Right ventricle myocardium inferior (tissue), 1 donor: Measurements from ENCODE around the gene RPTOR. TPM values are rescaled to one million over a fixed set of nuclear protein-coding genes. Genes with fewer than 3 reads are reported as not detected.

Source experiments
- ATAC-seq: fragments of 200-7000 bp; cut with Tn5 transposase; one replicate; pipeline ENCODE4 v1.9.1; 2020; ENCODE audit warnings: mild to moderate bottlenecking, moderate library complexity
- DNase-seq: peaks from one replicate; pipeline ENCODE4 v3.0.0; 2021; ENCODE audit errors: missing footprints
- intact Hi-C: fragments of 100-400 bp; cut with DNase I; formaldehyde crosslinking; loops from one replicate; pipeline ENCODE4 v1.11.0; 2022
- total RNA-seq: library from RNA; stranded (reverse); fragmentation: NEBNext Ultra II Directional; extraction: Animal tissue kit (Norgen Biotek cat#: 25700); gene quantifications from one replicate; pipeline ENCODE4 v1.2.1, GENCODE V29; 2021
- donor health status: DM: no; HTN: yes; CAD: no; lungs with severe emphysema.

Gene RPTOR
- total RNA-seq, 1 donor from 2014 or later: 18.8 TPM

- intact Hi-C loops: no loop called here
- DNase-seq: no peak
- peak; percentile 80 for ATAC-seq
Observed at GRCh38 chr17:80859002-80859941, 314.6 kb downstream of the RPTOR start.

- ATAC-seq: no peak
- DNase-seq: peak; percentile 37
- intact Hi-C loops: loop anchor here (10.0 kb wide), 1 partner anchor 435 kb away; no protein-coding TSS in a partner anchor
Observed at GRCh38 chr17:80860101-80860671, 315.5 kb downstream of the RPTOR start.

DNA sequence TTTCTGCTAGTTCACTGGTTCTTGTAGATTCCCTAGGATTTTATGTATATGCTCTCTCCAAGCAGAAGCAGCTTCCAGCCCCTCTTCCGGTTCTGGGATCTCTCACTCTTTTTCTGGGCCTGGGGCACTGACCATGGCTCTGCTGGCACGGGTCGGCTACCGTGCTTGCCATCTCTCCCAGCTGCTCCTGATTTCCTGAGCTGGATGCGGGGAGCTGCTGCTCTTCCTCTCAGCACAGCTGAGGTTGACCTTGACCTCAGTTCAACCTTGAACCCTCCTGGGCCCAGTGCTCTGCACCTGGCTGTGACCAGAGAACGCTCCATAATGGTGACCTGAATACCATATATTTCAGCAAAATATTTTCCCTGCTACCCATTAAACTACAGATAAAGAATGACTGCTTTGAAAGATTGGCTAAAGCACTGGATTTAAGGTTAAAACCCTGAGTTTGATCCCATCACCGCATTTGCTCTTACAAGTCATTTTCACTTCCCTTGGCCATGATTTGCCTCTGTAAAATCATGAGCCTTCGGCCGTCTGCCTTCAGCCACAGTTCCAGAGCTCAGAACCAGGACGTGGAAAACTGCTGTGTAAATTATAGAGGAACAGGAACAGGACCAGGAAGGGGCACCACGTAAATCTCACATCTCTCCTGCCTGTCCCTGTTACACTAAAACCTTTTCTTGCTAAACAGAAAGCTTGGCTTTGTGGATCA lies 316.2 kb downstream of the RPTOR start:
- DNase-seq (peak; percentile 32), ATAC-seq (no peak)
- intact Hi-C loops: loop anchor here (10.0 kb wide), 1 partner anchor 436 kb away; no protein-coding TSS in a partner anchor

DNA sequence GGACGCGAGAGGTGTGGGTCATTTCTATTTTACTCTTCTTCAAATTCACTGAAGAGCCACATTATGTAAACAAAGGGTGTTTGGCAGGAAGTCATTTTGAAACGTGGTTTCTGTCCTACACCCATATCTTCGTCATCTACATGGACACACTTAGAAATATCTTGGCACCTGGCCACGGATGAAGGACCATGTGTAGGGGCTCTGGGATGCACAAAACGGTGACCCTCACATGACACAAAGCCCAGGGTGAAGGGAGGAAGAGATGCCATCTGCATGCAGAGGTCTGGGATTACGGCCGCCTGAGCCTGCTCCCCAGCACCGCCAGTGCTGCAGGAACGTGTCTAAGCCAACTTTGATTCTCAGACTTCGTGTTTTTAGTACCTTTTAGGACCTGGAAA lies 316.8 kb downstream of the RPTOR start:
- ATAC-seq (no peak), DNase-seq (no peak)
- intact Hi-C loops: loop anchor here (10.0 kb wide), 1 partner anchor 437 kb away; no protein-coding TSS in a partner anchor

- intact Hi-C loops: loop anchor here (10.0 kb wide), 1 partner anchor 437 kb away; no protein-coding TSS in a partner anchor
- DNase-seq (no peak), ATAC-seq (no peak)
Observed at GRCh38 chr17:80861892-80862291, 317.3 kb downstream of the RPTOR start.

- DNase-seq: no peak
- no peak for ATAC-seq
- intact Hi-C loops: loop anchor here (10.0 kb wide), 1 partner anchor 438 kb away; no protein-coding TSS in a partner anchor
Observed at GRCh38 chr17:80862481-80862961, 317.9 kb downstream of the RPTOR start.

- intact Hi-C loops: loop anchor here (10.0 kb wide), 1 partner anchor 438 kb away; no protein-coding TSS in a partner anchor
- no peak for ATAC-seq
- DNase-seq: no peak
Observed at GRCh38 chr17:80862978-80863377, 318.3 kb downstream of the RPTOR start.

GRCh38 chr17:80863626-80864025 lies 319.0 kb downstream of the RPTOR start:
- ATAC-seq (no peak), DNase-seq (no peak)
- intact Hi-C loops: loop anchor here (10.0 kb wide), 1 partner anchor 439 kb away; no protein-coding TSS in a partner anchor

- ATAC-seq (no peak), DNase-seq (no peak)
- intact Hi-C loops: loop anchor here (5.0 to 10.0 kb wide), 2 partner anchors 118 to 440 kb away; no protein-coding TSS in a partner anchor
Observed at GRCh38 chr17:80864751-80865150, 320.1 kb downstream of the RPTOR start.

DNA sequence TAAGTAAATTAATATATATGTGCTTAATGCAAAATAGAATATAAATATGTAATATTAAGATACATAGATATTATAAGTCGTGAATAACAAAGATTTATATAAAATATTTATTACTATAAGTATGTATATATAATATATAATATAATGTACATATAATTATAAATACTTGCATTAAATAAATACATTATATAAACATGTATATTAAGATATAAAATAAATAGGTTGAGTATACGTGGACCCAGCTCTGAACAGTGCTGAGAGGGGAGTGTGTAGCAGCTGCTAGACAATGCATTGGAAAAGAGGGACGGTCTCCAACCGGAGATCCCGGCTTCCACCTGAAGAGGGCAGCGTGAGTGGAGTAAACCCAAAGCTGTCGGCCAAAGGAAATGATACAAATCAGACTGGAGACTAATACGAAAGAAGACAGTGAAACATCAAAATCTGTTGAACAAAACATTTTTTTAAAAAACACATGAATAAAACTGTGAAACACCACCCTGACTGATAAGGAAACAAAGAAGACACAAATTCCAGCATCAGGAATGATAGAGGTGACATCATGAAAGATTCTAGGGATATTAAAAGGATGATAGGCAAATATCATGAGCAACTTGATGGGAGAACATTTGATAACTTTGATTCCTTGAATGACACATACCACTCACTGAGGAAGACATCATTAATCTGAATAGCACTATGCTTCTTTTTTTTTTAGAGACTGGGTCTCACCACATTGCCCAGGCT lies 321.6 kb downstream of the RPTOR start:
- ATAC-seq (peak; percentile 63), DNase-seq (peak; percentile 72)
- intact Hi-C loops: loop anchor here (5.0 to 10.0 kb wide), 2 partner anchors 116 to 441 kb away; no protein-coding TSS in a partner anchor

GRCh38 chr17:80868022-80868609 lies 323.5 kb downstream of the RPTOR start:
- ATAC-seq (no peak), DNase-seq (peak; percentile 11)
- intact Hi-C loops: loop anchor here (5.0 to 10.0 kb wide), 2 partner anchors 114 to 443 kb away; no protein-coding TSS in a partner anchor

GRCh38 chr17:80869481-80870145 lies 325.0 kb downstream of the RPTOR start:
- DNase-seq (no peak), ATAC-seq (no peak)
- intact Hi-C loops: loop anchor here (5.0 to 10.0 kb wide), 2 partner anchors 113 to 445 kb away; no protein-coding TSS in a partner anchor

- ATAC-seq: no peak
- DNase-seq: peak; percentile 7
- intact Hi-C loops: no loop called here
Observed at GRCh38 chr17:80870401-80870800, 325.8 kb downstream of the RPTOR start.

GRCh38 chr17:80871341-80871740 lies 326.7 kb downstream of the RPTOR start:
- ATAC-seq (no peak), DNase-seq (peak; percentile 52)
- intact Hi-C loops: no loop called here

DNA sequence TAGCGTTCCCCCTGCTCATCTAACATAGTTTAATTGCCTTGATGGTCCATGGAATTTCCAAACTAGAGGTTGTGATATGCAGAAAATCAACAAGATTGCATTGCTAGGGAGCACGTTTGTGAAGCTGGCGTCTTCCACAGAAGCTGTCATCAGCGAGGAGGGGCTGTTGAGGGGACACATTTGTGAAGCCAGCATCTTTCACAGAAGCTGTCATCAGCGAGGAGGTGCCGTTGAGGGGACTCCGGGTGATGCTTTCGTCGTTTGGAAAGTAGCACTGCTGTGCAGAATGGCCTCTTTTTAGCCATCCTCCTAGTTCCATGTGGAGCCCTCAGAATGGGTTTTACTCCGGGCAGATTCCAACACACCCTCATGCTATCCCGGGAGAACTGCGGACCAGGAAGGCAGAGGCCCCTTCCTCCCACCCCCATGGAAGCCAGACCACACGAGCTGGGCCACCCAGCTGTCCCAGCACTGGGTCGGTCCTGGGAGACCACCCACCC lies 327.4 kb downstream of the RPTOR start:
- intact Hi-C loops: loop anchor here (2.0 kb wide), 1 partner anchor 87 kb away; no protein-coding TSS in a partner anchor
- peak; percentile 63 for DNase-seq
- ATAC-seq: peak; percentile 90

DNA sequence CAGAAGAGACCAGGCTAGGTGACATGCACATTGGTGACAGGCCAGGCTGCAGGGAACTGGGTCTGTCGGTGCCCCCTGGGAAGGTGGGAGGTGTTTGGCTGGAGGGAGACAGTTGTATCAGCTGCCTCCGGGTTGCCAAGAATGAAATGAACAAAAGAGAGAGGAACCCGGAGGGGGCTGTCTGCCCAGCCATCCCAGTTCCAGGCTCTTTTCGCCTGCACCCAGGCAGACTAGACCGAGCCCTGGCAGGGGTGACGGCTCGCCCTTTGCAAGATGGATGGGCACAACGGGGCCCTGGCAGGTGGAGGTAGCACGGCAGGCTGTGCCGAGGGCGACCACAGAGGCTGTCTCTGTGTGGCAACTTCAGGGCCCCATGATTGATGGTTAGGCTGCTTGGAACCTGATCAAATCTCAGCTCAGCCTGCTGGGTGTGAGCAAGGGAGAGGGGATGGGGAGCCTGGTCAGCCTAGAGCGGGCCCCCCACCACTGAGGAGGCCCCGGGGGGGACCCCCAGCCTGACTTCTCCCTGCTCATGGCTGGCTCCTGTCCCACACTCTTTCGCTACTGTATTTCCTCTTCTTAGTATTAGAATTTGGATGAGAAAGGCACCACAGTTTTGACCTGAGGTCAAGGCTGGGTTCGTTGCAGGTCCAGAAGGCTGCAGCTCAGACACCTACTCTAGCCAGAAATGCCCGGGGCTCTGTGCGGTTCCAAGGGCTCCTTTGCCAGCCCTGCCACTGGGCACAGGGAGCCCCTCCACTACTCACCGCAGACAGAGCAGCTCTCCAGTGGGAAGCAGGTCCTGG lies 328.1 kb downstream of the RPTOR start:
- intact Hi-C loops: loop anchor here (2.0 kb wide), 1 partner anchor 86 kb away; no protein-coding TSS in a partner anchor
- DNase-seq: peak; percentile 59
- peak; percentile 5 for ATAC-seq
